ENCODE measurements around the gene SLC25A22. TPM values are rescaled to one million over a fixed set of nuclear protein-coding genes. Genes with fewer than 3 reads are reported as not detected.

The SLC25A22 gene
- total and polyA plus RNA-seq, 9 of the 15 experiments (the other 6 are each of a cell fraction or from before 2014, with no cell fraction given) = 0.41 to 55.4 (median 11.4) TPM

DNA sequence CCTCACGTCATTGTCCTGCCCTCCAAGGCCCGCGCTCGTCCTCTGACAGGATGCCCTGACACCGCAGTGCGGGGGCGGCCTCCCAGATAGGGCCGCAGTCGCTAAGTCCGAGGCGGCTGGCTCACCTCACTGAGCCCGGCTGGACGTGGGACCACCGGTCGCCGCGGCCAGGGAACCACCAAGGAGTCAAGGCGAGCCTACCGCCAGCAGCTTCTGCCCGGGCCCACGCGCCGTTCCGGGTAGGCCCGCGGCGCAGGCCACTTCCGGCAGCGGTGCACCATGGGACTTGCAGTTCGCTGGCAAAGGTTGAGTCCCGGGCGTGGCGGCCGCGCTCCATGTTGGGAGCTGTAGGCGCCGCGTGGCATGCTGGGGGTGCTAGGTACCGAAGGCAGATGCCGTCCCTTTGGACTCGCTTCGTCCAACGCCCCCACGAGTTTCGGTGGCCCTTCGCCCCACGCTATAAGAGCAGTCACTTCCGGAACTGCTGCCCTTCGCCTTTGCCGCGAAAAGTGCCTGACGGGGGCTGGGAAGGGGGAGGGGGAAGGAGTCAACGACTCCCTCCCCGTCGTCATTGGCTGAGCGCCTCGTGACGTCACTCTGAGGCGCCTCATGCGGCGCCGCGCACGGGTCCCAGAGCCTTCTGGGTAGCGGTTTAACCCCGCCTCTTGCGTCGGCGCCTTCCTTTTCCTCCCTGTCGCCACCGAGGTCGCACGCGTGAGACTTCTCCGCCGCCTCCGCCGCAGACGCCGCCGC lies 11.4 kb upstream of the SLC25A22 start, which contains the start of gene RPLP2 (continued):
- TF ChIP-seq, protein P1, sequence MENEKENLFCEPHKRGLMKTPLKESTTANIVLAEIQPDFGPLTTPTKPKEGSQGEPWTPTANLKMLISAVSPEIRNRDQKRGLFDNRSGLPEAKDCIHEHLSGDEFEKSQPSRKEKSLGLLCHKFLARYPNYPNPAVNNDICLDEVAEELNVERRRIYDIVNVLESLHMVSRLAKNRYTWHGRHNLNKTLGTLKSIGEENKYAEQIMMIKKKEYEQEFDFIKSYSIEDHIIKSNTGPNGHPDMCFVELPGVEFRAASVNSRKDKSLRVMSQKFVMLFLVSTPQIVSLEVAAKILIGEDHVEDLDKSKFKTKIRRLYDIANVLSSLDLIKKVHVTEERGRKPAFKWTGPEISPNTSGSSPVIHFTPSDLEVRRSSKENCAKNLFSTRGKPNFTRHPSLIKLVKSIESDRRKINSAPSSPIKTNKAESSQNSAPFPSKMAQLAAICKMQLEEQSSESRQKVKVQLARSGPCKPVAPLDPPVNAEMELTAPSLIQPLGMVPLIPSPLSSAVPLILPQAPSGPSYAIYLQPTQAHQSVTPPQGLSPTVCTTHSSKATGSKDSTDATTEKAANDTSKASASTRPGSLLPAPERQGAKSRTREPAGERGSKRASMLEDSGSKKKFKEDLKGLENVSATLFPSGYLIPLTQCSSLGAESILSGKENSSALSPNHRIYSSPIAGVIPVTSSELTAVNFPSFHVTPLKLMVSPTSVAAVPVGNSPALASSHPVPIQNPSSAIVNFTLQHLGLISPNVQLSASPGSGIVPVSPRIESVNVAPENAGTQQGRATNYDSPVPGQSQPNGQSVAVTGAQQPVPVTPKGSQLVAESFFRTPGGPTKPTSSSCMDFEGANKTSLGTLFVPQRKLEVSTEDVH (IDR thresholded peaks at IDR 0.05; ENCODE audit: low read depth, partially characterized antibody) = peak; percentile 96
- TF ChIP-seq, protein P2, sequence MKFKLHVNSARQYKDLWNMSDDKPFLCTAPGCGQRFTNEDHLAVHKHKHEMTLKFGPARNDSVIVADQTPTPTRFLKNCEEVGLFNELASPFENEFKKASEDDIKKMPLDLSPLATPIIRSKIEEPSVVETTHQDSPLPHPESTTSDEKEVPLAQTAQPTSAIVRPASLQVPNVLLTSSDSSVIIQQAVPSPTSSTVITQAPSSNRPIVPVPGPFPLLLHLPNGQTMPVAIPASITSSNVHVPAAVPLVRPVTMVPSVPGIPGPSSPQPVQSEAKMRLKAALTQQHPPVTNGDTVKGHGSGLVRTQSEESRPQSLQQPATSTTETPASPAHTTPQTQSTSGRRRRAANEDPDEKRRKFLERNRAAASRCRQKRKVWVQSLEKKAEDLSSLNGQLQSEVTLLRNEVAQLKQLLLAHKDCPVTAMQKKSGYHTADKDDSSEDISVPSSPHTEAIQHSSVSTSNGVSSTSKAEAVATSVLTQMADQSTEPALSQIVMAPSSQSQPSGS (CRISPR knock-in tag; IDR thresholded peaks at IDR 0.05) = peak; percentile 18; the same call in 1 of the 2 replicates
- TF ChIP-seq FOXK2 (conservative IDR thresholded peaks at IDR 0.05 in 1 of 2, IDR thresholded peaks at IDR 0.05 in 1 of 2; ENCODE audit: low read depth in 2 of 2) = peak; percentile 51 to 70; a peak in 2 of 4 replicates
- TF ChIP-seq PHF8 (IDR thresholded peaks at IDR 0.05; ENCODE audit: borderline replicate concordance, low read length) = peak; percentile 77; the same call in 1 of the 2 replicates
- TF ChIP-seq THRAP3 (IDR thresholded peaks at IDR 0.05; ENCODE audit: borderline replicate concordance) = no peak
- peak; percentile 79 to 85 for TF ChIP-seq NRF1 (conservative IDR thresholded peaks at IDR 0.05 in 1 of 2, IDR thresholded peaks at IDR 0.05 in 1 of 2)
- TF ChIP-seq EZH2 (IDR thresholded peaks at IDR 0.05; ENCODE audit: borderline replicate concordance, low read depth, low read length) = no peak
- peak; percentile 93; the same call in 1 of the 2 replicates for TF ChIP-seq RBM34 (IDR thresholded peaks at IDR 0.05; ENCODE audit: borderline replicate concordance, insufficient read depth, low read length)
- peak; percentile 89 for TF ChIP-seq SIN3B (IDR thresholded peaks at IDR 0.05; ENCODE audit: low read depth)
- TF ChIP-seq MAFF (IDR thresholded peaks at IDR 0.05; ENCODE audit: low read length) = no peak
- peak; percentile 83 for TF ChIP-seq NR3C1 (CRISPR knock-in tag; IDR thresholded peaks at IDR 0.05)
- TF ChIP-seq FOXP1 (CRISPR knock-in tag; IDR thresholded peaks at IDR 0.05) = peak; percentile 96
- TF ChIP-seq FOS (IDR thresholded peaks at IDR 0.05; ENCODE audit: extremely low read depth, insufficient read length) = peak; percentile 50
- TF ChIP-seq TEAD4 (IDR thresholded peaks at IDR 0.05; ENCODE audit: low read length) = no peak
- TF ChIP-seq TEAD4 (CRISPR knock-in tag; IDR thresholded peaks at IDR 0.05; ENCODE audit: borderline replicate concordance) = no peak
- 0 out of 2 replicates have a peak, but pooled peaks have one; percentile 52 for TF ChIP-seq ZNF589 (CRISPR knock-in tag; IDR thresholded peaks at IDR 0.05; ENCODE audit: low read depth)

Measured in K562 (cell line).